GM21576 (cell line): ENCODE results near the gene BTBD9.
"Not testable (repeated sequence)": the region's sequence is repeated elsewhere in the genome, so short reads cannot be mapped to it uniquely, and the experiment has no call there.

Experiments used
- ATAC-seq: cut with Tn5 transposase; IDR thresholded peaks from one replicate; pipeline ENCODE4 v1.9.1; 2021; ENCODE audit warnings: mild to moderate bottlenecking, moderate library complexity; ENCODE audit not compliant: unreplicated experiment

BTBD9 gene

DNA sequence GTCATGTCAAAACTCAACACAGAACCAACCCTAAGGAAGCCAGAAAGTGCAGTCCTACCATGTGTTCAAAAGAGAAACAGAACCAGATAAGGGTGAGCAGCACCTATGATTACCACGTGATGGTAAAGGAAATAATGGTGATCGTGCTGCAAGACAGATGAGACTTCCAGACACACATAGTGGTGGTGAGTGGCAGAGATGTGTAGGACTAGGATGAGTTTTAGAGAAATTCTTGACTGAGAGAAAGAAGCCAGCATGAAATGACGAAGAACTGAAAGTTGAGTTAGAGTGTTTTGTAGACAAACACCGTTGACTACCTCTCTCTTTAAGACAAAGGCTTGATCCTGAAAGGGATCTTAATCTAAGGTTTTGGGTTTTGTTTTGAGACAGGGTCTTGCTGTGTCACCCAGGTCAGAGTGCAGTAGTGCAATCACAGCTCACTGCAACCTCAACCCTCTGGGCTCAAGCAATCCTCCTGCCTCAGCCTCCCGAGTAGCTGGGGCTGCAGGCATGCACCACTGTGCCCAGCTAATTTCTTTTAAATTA, 10.6 kb upstream of the BTBD9 start:
- ATAC-seq = no peak

DNA sequence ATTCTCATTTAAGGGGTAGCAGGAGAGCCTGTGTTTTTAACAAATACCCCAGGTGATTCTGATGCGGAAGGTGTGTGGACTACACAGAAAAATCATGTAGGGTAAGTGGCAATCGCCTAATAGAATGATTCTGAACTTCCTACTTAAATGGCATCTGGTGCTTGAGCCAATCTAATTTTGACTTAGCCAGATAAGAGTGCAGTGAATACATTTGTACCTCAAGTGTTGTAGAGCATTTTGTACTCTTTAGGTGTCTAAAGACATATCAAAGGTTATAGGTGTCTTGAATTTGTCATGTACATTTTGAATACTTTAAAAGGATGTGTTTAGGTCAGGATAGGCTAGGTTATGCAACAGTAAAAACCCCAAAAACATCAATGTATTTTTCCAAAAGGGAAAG, 10.0 kb upstream of the BTBD9 start:
- ATAC-seq = no peak

DNA sequence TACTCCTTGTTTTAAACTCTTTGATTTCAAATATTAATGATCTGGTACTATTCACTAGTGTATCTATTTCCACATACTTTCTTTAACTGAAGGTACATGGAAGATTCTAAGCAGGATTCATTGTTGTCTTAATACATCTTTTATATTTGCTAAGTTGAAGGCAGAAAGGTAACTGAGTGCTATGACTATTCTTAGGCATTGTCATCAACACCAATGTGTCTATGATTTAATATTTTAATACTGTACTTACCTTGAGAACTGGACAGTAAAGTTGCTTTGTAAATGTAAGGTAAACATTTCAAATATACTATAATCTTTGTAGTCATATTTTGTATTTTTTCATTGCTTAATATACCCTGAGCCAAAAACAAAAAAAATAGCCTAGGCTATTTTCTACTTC, 8.9 kb upstream of the BTBD9 start:
- ATAC-seq = no peak

DNA sequence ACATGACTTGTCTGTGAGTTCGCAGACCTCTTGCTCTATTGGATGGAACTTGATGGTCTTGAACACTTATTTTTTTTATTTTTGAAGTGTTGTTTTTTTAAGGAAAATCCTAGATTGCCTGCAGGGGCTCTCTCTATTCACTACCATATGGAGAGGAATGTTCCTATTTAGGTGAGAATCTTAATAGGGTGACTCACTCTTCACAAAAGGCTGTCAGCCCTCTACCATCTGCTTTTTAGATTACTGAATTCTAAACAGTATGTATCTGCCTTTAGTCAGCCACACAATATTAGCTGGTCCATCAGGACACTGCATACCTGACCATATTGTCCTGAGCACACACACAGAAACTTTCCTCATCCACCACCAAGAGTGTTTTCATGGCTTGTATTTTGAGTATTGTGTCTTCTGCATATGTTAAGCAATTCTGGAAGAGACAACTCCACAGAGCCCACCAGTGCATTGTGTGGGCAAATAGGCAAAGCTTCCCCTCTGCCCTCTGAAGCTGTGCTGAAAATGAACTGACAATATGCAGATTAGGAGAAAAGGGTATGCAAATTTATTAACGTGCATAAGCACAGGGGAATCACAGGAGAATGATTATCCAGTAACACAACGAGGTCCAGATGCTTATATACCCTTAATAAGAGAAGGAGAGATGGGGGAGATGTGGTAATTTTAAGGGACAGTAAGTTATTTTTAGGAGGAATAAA, 6.6 kb upstream of the BTBD9 start:
- no peak for ATAC-seq

DNA sequence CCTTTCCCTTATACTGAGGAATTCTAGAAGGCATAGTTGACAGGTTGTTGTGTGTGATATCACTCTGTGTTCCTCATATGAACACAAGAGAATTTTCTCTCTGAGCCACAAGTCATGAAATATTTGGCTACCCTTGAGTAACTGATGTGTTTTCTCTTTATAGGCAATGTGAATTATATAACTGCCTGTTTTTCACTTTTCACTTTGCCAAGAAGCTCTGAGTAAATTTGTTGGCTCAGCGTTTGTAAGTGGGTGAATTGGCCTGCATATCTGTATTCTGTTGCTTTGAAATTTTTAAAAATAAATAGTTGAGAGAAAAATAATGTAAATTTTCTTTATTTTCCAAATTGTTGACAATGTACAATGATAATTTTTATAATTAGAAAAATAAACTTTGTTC, 5.2 kb upstream of the BTBD9 start:
- no peak for ATAC-seq

DNA sequence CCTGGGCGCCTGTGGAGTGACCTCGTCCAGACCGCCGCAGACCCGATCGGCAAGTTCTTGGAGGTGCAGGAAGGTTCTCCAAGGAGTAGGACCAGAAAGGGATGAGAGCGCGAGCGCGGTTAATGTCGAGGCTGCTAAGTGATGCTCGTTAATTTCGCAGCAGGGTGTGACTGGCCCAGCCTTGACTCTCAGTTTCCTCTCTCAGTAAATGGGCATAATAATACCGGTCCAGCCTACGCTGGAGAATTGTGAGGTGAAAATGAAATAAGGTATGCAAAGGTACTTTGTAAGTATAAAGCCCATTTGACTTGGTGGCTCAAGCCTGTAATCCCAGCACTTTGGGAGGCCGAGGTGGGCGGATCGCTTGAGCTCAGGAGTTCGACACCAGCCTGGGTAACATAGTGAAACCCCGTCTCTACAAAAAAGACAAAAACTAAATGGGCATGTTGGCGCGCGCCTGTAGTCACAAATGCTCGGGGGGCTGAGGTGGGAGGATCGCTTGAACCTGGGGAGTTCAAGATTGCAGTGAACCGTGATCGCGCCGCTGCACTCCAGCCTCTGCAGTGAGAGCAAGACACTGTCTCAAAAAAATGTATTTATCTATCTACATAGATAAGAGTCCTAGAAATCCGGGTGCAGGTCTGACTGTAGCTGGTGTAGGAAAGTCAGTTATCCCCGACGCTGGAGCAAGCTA, 634 bp upstream of the BTBD9 start:
- no peak for ATAC-seq

DNA sequence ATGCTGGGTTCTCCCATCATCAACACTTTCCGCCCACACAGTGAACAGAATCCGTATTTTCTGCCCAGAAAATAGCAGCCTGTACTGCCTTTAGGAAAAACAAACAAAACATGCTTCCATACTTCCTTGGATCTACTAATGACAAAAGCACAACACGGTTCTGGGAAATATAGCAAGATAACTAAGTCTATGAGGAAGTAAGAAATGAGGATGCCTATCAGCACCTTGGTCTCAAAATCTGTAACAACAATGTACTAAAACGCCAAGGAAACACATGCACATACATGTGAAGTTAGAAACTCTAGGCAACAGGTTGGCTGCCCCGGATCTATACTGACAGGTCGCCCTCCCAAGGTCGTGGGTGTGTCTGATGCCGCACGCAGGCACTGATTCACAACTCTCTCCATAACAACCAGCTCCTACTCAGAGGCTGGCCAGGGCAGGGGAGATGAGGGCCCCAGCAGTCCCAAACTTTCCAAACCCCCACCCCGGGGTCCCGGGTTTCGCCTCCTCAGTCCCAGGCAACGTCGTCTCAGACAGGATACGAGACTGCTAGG, 710 bp downstream of the BTBD9 start:
- peak; percentile 18 for ATAC-seq

DNA sequence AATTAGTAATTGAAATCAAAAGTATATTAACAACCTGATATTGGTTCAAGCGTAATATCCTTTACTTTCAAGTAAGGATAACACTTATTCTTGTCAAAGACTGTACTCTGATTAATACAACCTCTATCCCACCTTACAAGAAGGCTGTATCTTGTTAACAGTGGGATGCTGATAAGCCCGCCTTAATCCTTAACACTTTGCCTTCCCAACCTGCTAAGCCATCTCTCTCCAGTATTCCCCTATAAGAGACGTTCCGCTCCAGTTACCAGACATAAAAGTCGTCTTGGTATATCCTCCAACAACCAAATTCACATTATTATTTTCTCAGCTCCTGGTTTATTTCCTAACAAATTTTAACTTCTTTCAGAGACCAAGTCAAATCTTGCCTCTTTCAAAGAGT, 2.0 kb downstream of the BTBD9 start:
- no peak for ATAC-seq

DNA sequence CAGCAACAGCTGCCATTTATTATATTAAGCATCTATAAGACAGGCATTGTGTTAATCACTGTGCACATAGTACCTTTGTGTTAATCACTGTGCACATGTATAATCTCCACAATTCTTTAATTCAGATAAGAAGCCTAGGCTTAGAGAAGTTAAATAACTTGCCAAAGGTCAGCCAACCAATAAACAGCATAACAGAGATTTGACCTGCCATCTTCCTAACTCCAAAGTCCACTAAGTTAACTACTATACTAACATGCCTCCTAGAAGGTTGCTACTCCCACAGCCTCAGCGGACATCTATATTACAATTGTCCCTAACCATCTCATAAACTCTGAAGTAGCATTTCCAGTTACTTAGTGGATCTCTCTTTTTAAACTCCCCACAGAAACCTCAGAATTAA, 3.7 kb downstream of the BTBD9 start:
- no peak for ATAC-seq

DNA sequence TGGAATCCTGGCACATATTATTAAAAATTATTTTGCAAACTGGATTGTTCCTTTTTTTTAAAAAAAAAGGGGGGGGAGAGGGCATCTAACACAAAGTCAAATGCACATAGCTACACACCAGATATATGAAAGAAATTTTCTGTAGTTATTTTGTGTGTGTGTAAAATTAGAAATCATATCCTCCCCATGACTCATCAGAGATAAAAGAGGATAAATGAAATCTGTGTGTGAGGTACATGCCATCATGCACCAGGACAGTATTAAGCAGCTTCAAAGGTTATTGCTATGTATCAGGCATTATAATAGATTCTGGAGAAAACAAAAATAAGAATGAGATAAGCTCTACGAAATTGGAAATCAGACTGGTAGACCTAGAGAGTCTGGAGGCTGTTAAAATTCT, 5.2 kb downstream of the BTBD9 start:
- ATAC-seq = no peak

DNA sequence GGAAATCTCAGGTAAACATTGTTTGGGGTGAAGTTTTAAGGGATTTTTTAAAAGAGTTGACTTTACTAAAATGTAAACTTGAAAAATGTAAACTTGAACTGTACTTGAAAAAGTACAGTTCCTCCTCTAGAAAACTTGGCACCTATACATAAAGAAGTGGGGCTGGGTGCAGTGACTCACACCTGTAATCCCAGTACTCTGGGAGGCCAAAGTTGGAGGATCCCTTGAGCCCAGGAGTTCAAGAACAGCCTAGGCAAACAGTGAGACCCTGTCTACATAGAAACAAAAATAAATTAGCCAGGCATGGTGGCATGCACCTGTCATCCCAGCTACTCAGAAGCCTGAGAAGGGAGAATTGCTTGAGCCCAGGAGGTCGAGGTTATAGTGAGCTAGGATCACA, 7.2 kb downstream of the BTBD9 start:
- no peak for ATAC-seq

DNA sequence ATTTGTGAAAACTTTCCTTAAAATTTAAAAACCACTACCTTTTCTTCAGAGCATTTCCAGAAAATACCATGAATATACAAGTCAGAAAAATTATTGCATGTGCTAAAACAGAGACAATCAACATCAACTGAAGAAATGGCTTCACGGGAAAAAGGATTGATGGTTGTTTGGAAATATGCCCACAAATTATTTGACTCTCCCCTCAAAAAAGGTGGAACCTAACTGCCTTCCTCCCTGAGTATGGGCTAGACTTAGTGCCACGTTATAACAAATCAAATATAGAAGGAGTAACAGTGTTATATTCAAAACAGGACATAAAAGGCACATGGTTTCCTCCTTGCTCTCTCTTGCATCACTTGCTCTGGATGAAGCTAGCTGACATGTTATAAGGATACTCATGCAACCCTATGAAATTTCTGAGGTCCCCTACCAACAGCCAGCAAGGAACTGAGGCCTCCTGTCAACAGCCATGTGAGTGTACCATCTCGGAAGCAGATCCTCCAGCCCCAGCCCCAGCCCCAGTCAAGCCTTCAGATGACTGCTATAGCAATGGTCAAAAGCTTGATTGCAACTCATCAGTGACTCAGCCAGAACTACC, 8.4 kb downstream of the BTBD9 start:
- no peak for ATAC-seq

DNA sequence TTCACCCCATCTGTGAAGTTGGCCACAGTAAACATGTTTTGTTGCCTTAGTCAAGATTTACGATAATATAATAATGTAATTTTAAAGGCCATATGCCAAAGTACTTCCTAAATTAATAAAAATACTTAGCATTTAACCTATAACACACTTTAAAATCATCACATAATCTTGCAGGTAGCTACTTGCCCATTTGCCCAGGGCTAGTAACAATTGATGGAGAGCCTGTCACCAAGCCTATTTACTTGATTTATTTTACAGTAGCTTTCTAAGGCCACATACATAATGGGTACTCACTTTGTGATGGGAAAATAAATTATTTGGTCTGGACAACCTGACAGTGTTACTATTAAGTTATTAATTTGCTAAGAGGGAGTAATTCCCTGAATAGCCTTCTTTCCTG, 14.5 kb downstream of the BTBD9 start:
- no peak for ATAC-seq

DNA sequence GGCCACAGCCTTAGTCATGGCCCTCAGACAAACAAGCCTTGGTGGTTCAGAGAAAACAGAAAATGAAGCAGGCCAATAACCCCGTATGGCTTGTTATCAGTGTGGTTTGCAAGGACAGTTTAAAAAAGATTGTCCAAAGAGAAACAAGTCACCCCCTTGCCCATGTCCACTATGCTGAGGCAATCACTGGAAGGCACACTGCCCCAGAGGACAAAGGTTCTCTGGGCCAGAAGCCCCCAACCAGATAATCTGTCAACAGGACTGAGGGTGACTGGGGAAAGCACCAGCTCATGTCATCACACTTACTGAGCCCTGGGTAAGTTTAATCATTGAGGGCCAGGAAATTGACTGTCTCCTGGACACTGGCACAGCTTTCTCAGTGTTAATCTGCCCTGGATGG, 20.4 kb downstream of the BTBD9 start:
- not testable (repeated sequence) for ATAC-seq

DNA sequence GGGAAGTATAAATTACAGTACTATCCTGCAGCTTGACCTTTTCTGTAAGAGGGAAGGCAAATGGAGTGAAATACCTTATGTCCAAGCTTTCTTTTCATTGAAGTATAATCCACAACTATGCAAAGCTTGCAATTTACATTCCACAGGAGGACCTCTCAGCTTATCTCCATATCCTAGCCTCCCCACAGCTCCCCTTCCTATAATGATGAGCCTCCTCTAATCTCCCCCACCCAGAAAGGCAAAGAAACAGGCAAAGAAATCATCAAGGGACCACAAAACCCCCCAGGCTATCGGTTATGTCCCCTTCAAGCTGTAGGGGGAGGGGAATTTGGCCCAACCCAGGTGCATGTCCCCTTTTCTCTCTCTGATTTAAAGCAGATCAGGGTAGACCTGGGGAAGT, 21.4 kb downstream of the BTBD9 start:
- not testable (repeated sequence) for ATAC-seq

DNA sequence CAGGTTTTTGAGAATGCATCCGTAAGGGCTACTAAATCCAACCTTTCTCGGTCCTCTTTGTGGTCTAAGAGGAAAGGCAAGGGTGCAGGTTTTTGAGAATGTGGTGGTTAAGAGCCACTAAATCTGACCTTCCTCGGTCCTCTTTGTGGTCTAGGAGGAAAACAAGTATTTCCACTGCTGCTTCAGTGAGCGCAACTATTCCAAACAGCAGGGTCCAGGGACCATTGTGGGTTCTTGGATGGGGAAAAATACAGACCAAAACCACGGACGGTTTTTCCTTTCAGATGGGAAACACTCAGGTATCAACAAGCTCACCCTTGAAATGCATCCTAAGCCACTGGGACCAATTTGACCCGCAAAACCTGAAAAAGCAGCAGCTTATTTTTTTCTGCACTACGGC, 21.9 kb downstream of the BTBD9 start:
- ATAC-seq = no peak

DNA sequence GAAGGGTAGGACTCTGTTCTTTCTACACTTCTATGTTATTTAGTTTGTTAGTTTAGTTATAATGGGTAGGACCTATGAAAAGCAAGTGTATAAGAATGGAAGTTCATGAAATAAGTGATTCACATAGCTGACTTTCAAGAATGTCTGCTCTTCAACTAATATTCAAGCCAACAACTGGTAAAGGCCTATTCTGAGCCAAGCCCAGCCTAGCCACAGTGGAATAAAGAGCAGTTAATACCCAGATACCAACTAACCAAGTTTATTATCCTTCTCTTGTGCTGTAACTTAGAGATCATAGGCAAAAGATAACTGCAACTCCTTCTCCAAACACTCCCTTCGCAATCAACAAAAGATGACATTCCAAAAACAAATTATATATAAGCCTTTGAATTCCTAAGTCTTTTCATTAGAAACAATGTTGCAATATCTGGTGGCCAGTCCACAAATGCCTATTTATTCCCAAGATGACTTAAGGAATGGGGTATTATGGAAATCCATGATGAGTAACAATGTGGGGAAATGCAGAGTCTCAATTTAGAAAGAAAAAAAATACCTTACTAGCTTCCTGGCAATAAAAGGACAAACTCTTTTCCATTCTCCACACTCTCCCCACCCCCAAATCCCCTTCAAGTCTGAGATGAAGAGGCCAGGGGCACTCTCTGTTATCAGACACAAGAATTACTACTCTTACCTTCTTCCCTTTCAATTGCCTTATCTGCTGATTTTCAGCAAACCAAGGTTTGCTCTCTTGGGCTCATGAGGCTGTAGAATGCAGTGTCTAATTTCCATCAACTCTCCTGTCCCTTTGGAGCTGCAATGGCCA, 27.4 kb downstream of the BTBD9 start:
- no peak for ATAC-seq

DNA sequence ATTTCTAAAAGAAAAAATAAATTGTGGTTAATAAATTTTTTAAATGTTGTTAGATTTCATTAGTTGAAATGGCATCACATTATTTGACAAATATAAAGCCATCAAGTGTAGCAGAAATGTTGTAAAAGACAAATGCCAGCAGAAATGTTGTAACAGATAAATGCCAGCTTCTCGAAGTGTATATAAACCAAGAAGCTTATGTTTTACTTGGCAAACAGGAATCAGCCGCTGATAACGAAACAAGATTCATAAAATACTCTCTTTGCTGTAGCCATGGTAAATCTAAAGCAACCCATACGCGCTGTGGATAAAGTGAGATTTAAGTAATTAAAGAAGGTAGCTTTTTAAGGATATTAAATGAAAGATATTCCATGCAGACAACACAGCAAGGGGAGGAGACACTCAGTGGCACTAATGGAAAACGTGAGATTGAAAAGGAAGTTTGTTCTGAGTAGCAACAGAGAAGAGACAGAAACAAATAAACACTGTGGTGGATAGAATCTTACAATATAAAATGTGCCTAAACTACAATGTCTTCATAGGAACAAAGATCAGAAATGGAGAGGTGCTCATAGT, 29.6 kb downstream of the BTBD9 start:
- no peak for ATAC-seq

DNA sequence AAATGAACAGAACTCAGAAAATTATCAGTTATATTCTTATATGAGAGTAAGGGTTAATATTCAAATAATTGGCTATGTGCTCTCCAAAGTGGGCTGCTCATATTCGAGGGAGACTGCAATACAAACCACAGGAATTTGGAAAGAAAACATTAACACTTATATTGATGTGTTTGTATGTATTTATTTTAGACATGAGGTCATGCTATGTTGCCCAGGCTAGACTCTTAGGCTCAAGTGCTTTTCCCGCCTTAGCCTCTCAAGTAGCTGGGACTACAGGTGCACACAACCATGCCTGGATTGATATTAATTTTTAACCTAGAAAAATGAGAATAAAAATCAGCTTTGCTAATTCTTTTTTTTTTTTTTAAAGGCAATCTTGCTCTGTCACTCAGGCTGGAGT, 35.0 kb downstream of the BTBD9 start:
- ATAC-seq = no peak

DNA sequence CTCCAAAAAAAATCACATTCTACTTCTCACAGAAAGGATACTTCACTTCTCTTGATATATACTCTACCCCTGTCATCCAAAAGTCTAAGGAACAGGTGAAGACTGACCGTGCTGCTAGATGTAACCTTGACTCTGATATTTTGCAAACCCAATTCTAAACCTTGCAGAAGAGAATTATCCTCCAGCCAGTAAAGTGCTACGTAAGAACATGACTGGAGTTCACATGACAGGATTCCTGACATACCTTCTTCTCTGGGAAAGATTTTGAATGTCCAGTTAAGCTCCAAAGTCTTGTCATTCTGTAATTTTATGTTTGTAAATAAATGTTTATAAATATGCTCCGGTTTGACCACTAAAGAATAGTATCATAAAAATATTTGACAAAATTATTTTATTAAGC, 35.8 kb downstream of the BTBD9 start:
- ATAC-seq = no peak

DNA sequence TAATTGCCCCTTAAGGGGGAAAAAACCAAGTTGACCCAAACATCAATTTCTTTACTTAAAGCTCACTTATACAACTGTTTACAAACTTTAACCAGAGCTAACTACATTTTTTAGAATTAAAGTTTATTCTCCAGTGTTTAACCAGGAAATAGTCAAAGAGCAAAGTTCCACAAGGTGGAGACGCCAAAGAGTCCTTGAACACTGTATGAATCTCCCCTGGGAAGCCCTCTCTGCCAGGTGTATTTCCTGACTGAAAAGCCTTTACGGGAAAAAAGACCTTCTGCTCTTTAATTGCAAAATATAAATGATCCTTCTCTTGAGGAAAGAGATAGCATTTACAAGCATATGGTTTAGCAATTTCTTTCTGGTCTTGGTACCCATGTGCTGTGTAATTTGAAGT, 36.2 kb downstream of the BTBD9 start:
- ATAC-seq = no peak
